ENCODE measurements around the gene PLA2G4B.

GRCh38 chr15:41841131-41841530 lies 2.5 kb downstream of the PLA2G4B start:
- TF ChIP-seq CTCF (IDR thresholded peaks at IDR 0.05), result no peak
- TF ChIP-seq POLR2AphosphoS5 (IDR thresholded peaks at IDR 0.05; ENCODE audit: low read depth, low read length), result no peak
- TF ChIP-seq SIN3A (IDR thresholded peaks at IDR 0.05; ENCODE audit: borderline replicate concordance, insufficient read depth, low read depth, low read length), result no peak
- no peak for TF ChIP-seq REST (IDR thresholded peaks at IDR 0.05; ENCODE audit: insufficient read depth in 1 of 2, low read depth in 2 of 2, low read length in 1 of 2)
- no peak for TF ChIP-seq TCF7L2 (IDR thresholded peaks at IDR 0.05; ENCODE audit: low read depth, low read length)
